Esophagus mucosa (tissue), 1 donor: ENCODE data around the gene CKLF. TPM values are rescaled to one million over a fixed set of nuclear protein-coding genes. Genes with fewer than 3 reads are reported as not detected.
"Not testable (repeated sequence)": the region's sequence is repeated elsewhere in the genome, so short reads cannot be mapped to it uniquely, and the experiment has no call there.

ENCODE experiments used
- ATAC-seq: fragments of 200-7000 bp; cut with Tn5 transposase; one replicate; pipeline ENCODE4 v1.9.1; 2020
- total RNA-seq: library from RNA; stranded (reverse); gene quantifications from one replicate; pipeline ENCODE4 v1.2.4, GENCODE V29; 2023
- donor health status: DM: yes; HTN: yes; CAD: no.

CKLF gene
- 14.2 TPM for total RNA-seq

GRCh38 chr16:66552286-66553177 is at the start of gene CKLF:
Gene CKLF (plus strand): TSS chr16:66552576. CDS start chr16:66552716, 140 bp downstream.
- ATAC-seq: peak; percentile 85

- ATAC-seq: peak; percentile 28
These were observed 49.3 kb upstream of the CKLF start for GRCh38 chr16:66503030-66503429.

- no peak for ATAC-seq
These were observed 48.8 kb upstream of the CKLF start for GRCh38 chr16:66503612-66504011.

- no peak for ATAC-seq
These were observed 44.6 kb upstream of the CKLF start for GRCh38 chr16:66507731-66508239.

GRCh38 chr16:66508248-66508913 is 44.0 kb upstream of the CKLF start:
- peak; percentile 86 for ATAC-seq

GRCh38 chr16:66508914-66509496 is 43.4 kb upstream of the CKLF start:
- ATAC-seq: no peak

- ATAC-seq: no peak
These were observed 42.8 kb upstream of the CKLF start for GRCh38 chr16:66509576-66509975.

- no peak for ATAC-seq
These were observed 42.1 kb upstream of the CKLF start for GRCh38 chr16:66510298-66510697.

- ATAC-seq: no peak
These were observed 41.4 kb upstream of the CKLF start for GRCh38 chr16:66510711-66511601.

- peak; percentile 63 for ATAC-seq
These were observed 40.6 kb upstream of the CKLF start for GRCh38 chr16:66511602-66512271.

GRCh38 chr16:66512272-66513110 is 39.9 kb upstream of the CKLF start:
- no peak for ATAC-seq

- ATAC-seq: peak; percentile 60
These were observed 39.2 kb upstream of the CKLF start for GRCh38 chr16:66513111-66513723.

- not testable (repeated sequence) for ATAC-seq
These were observed 38.0 kb upstream of the CKLF start for GRCh38 chr16:66514391-66514790.

- ATAC-seq: not testable (repeated sequence)
These were observed 37.3 kb upstream of the CKLF start for GRCh38 chr16:66514980-66515595.

- ATAC-seq: no peak
These were observed 36.5 kb upstream of the CKLF start for GRCh38 chr16:66515596-66516508.

- ATAC-seq: no peak
These were observed 35.9 kb upstream of the CKLF start for GRCh38 chr16:66516509-66516807.

GRCh38 chr16:66516808-66517585 is 35.4 kb upstream of the CKLF start:
- ATAC-seq: peak; percentile 91
